Right lobe of liver (tissue), 4 donors: ENCODE results near the gene PTPRD.

ENCODE experiments used
- POLR2A ChIP-seq: fragments of 450-650 bp; IDR thresholded peaks from one replicate; pipeline ENCODE4 v1.6.1; 2017; ENCODE audit warnings: antibody characterized with exemption, mild to moderate bottlenecking
- TF ChIP-seq, protein P1 (sequence below), 4 donors: fragments of 200-600 bp in 3 of 4; fragments of 450-650 bp in 1 of 4; IDR thresholded peaks; one replicate each; pipeline versions ENCODE4 v1.5.1 to v1.8.0; 2016 to 2022; ENCODE audit warnings: antibody characterized with exemption in 4 of 4, mild to moderate bottlenecking in 2 of 4
- donor health status: DM: no; HTN: no; CAD: no.
- donor health status: DM: no; HTN: no; CAD: no.
- donor health status: DM: no; HTN: yes; CAD: no.

- TF ChIP-seq, protein P1, sequence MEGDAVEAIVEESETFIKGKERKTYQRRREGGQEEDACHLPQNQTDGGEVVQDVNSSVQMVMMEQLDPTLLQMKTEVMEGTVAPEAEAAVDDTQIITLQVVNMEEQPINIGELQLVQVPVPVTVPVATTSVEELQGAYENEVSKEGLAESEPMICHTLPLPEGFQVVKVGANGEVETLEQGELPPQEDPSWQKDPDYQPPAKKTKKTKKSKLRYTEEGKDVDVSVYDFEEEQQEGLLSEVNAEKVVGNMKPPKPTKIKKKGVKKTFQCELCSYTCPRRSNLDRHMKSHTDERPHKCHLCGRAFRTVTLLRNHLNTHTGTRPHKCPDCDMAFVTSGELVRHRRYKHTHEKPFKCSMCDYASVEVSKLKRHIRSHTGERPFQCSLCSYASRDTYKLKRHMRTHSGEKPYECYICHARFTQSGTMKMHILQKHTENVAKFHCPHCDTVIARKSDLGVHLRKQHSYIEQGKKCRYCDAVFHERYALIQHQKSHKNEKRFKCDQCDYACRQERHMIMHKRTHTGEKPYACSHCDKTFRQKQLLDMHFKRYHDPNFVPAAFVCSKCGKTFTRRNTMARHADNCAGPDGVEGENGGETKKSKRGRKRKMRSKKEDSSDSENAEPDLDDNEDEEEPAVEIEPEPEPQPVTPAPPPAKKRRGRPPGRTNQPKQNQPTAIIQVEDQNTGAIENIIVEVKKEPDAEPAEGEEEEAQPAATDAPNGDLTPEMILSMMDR (IDR thresholded peaks at IDR 0.05): no peak
- no peak for TF ChIP-seq POLR2A
Observed at GRCh38 chr9:8940650-8941049, 1672.2 kb downstream of the PTPRD start.
